ENCODE data around the gene GDA.

GRCh38 chr9:72263572-72263971, 114.3 kb downstream of the GDA start:
- TF ChIP-seq POLR2AphosphoS5 (IDR thresholded peaks at IDR 0.05): no peak
- TF ChIP-seq CTCF (IDR thresholded peaks at IDR 0.05 in 8 of 11, conservative IDR thresholded peaks at IDR 0.05 in 3 of 11): no peak
- TF ChIP-seq POLR2A (IDR thresholded peaks at IDR 0.05): no peak
